T-helper 2 cell treated with Interferon-gamma antibody and Interleukin-4, amounts not matched to agents 5 μg/mL and 100 μg/mL, for 36 hours (primary cell): ENCODE data around the gene TESK2.
"Not testable (repeated sequence)": the region's sequence is repeated elsewhere in the genome, so short reads cannot be mapped to it uniquely, and the experiment has no call there.

Experiments
- DNase-seq: peaks from one replicate; pipeline ENCODE4 v3.0.0; 2021; ENCODE audit warnings: low spot score
- H3K27ac Mint-ChIP-seq: one replicate; pipeline ENCODE4 v1.8.0; 2021; ENCODE audit warnings: mild to moderate bottlenecking, mixed read lengths
- H3K27me3 Mint-ChIP-seq: one replicate; pipeline ENCODE4 v1.8.0; 2021; ENCODE audit warnings: low read depth, mixed read lengths
- H3K36me3 Mint-ChIP-seq: one replicate; pipeline ENCODE4 v1.8.0; 2021; ENCODE audit warnings: low read depth, mixed read lengths
- H3K4me1 Mint-ChIP-seq: one replicate; pipeline ENCODE4 v1.8.0; 2021; ENCODE audit warnings: low read depth, mixed read lengths
- H3K4me3 Mint-ChIP-seq: one replicate; pipeline ENCODE4 v1.8.0; 2022; ENCODE audit warnings: mild to moderate bottlenecking, moderate library complexity, mixed read lengths
- H3K9me3 Mint-ChIP-seq: one replicate; pipeline ENCODE4 v1.8.0; 2021; ENCODE audit warnings: mixed read lengths

Gene TESK2

DNA sequence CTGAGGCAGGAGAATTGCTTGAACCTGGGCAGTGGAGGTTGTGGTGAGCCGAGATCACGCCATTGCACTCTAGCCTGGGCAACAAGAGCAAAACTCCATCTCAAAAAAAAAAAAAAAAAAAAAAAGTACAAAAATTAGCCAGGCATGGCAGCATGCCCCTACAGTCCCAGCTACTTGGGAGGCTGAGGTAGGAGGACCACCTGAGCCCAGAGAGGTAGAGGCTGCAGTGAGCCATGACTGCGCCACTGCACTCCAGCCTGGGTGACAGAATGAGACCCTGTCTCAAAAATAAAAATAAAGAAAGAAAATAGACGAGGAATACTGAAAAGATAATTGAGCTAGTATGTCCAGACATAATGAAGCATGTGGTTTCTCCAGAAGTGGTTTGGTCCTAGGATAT is 27.4 kb upstream of the TESK2 start:
- H3K9me3 Mint-ChIP-seq, H3K27me3 Mint-ChIP-seq, H3K27ac Mint-ChIP-seq, DNase-seq: not testable (repeated sequence)
- Mint-ChIP-seq H3K4me3 (peak overlapping the region; percentile 98), H3K4me1 (peaks cover 31% of the 10 kb centered on the region), H3K36me3 (peaks cover 51% of the 10 kb centered on the region)

DNA sequence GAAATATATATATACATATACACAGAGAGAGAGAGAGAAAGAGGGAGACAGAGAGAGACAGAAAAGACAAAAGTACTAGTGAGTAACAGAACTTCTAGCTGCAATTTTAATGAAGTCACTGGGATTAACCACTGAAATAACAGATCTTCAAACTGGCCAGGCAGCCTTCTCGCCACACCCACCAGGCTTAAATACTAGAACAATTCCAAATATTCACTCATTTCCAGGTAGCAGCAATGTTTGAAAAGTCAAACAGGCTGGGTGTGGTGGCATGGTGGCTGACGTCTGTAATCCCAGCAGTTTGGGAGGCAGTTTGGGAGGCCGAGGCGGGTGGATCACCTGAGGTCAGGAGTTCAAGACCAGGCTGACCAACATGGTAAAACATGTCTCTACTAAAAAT is 25.5 kb upstream of the TESK2 start:
- H3K4me1 Mint-ChIP-seq = peaks cover 24% of the 10 kb centered on the region
- no peaks in the 10 kb centered on the region for H3K27me3 Mint-ChIP-seq
- no peaks in the 10 kb centered on the region for H3K9me3 Mint-ChIP-seq
- peaks cover 57% of the 10 kb centered on the region for H3K36me3 Mint-ChIP-seq
- H3K27ac Mint-ChIP-seq = no peak overlapping the region
- H3K4me3 Mint-ChIP-seq = no peak overlapping the region
- no peak for DNase-seq

DNA sequence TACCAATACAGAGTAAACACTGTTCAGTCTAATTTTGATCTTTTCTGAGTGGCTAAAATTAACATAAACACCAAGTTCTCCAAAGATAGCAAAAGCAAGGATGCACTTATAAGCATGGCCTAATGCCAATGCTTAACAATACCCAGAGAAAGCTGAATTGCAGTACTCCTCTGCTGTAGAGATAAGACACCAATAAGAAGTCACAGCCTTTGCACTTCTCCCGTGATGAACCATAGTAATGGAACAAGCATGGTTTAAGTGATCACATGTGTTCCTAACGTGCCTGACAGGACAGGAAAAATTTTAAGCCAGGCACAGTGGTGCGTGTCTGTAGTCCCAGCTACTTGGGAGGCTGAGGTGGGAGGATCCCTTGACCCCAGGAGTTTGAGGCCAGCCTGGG is 25.1 kb upstream of the TESK2 start:
- H3K27ac Mint-ChIP-seq = no peak overlapping the region

DNA sequence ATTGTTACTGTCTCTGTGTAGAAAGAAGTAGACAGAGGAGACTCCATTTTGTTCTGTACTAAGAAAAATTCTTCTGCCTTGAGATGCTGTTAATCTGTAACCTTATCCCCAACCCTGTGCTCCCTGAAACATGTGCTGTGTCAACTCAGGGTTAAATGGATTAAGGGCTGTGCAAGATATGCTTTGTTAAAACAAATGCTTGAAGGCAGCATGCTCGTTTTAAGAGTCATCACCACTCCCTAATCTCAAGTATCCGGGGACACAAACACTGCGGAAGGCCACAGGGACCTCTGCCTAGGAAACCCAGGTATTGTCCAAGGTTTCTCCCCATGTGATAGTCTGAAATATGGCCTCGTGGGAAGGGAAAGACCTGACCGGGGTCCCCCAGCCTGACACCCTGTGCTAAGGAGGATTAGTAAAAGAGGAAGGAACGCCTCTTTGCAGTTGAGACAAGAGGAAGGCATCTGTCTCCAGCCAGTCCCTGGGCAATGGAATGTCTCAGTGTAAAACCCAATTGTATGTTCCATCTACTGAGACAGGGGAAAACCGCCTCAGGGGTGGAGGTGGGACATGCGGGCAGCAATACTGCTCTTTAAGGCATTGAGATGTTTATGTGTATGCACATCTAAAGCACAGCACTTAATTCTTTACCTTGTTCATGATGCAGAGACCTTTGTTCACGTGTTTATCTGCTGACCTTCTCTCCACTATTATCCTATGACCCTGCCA is 22.7 kb upstream of the TESK2 start:
- H3K27me3 Mint-ChIP-seq, H3K4me3 Mint-ChIP-seq, DNase-seq, H3K9me3 Mint-ChIP-seq, H3K27ac Mint-ChIP-seq: not testable (repeated sequence)
- H3K4me1 Mint-ChIP-seq = peaks cover 15% of the 10 kb centered on the region
- peaks cover 68% of the 10 kb centered on the region for H3K36me3 Mint-ChIP-seq

More for the DNA sequence above, 25.1 kb upstream of the TESK2 start:
- DNase-seq = no peak
- Mint-ChIP-seq H3K9me3 (no peaks in the 10 kb centered on the region), H3K36me3 (peaks cover 59% of the 10 kb centered on the region), H3K4me3 (no peak overlapping the region), H3K4me1 (peaks cover 24% of the 10 kb centered on the region), H3K27me3 (no peaks in the 10 kb centered on the region)

DNA sequence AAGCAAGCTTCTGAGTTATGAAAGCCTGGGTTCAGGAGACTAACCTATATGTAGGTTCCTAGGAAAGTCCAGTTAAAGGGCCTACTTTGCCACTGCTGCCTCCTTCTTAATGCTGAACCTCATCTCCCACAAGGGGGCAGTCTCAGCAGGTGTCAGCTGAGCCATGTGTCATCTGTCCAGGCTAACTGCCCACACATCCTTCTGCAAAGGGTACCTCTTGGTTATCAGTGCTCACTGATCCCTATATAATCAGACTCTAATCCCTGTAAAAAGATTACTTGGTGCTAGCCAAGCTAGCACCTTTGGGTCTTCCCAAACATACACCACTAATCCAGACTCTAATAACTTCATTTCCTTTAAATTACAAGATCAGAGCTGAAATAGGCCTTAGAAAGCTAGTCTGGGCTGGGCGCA is 21.7 kb upstream of the TESK2 start:
- H3K36me3 Mint-ChIP-seq = peaks cover 68% of the 10 kb centered on the region
- no peaks in the 10 kb centered on the region for H3K9me3 Mint-ChIP-seq

DNA sequence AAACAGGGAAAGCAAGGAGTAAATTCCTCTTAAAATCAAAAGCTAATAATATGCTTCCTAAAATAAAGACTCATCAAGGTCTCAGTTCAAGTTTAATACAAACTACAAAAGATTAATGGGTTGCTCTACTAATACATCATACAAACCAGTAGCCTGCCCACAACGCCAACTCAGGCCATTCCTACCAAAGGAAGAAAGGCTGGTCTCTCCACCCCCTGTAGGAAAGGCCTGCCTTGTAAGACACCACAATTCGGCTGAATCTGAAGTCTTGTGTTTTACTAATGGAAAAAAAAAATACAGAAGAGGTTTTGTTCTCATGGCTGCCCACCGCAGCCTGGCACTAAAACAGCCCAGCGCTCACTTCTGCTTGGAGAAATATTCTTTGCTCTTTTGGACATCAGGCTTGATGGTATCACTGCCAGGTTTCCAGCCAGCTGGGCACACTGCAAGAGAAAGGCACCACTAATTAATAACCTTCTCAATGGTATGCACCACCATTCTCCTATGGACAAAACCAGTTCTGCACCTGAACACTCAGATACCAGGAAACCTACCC is 20.1 kb upstream of the TESK2 start:
- Mint-ChIP-seq H3K36me3 (peaks cover 56% of the 10 kb centered on the region), H3K27ac (no peak overlapping the region), H3K4me3 (no peak overlapping the region), H3K9me3 (no peaks in the 10 kb centered on the region), H3K27me3 (no peaks in the 10 kb centered on the region), H3K4me1 (peaks cover 8% of the 10 kb centered on the region)
- no peak for DNase-seq

More for the DNA sequence above, 21.7 kb upstream of the TESK2 start:
- H3K4me1 Mint-ChIP-seq = peaks cover 12% of the 10 kb centered on the region
- H3K27me3 Mint-ChIP-seq = no peaks in the 10 kb centered on the region
- no peak overlapping the region for H3K4me3 Mint-ChIP-seq
- H3K27ac Mint-ChIP-seq = no peak overlapping the region
- DNase-seq = peak; percentile 60

DNA sequence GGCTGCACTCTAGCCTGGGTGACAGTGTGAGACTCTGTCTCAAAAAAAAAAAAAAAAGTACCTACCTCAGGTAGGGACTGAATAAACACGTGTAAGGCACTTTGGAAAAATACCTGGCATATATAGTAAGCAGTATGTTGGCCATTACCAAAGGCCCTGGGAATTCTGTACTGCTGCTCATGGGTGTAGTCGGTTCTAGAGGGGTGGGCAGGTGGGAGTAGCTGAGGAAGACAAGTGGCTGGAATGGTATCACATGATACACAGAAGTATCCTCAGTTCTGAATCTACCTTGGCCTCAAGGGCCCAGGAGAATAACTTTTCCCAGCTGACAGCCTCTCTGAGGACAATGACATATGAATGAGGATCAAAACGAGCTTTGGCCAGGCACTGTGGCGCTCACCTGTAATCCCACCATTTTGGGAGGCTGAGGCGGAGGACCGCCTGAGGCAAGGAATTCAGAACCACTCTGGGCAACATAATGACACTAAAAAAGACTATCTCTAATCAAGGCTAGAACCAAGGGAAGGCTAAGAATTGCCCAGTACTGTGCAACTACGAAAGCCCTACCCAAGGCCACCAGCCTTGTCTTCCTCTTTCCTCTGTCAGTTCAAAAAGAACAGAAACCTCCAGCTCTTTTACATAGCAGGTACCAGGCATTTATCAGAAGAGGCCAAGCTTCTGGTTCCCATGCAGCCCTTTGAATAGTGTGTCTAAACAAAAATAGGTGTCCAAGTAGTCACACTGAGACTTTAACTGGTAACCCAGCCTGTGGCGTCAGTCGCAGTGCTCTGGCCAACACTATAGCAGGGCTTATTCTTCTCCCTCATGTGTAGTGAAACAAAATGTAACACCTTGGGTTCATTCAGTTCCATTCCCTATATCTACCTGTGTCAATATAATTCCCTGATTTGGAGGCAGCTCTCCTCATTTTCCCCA is 19.3 kb upstream of the TESK2 start:
- Mint-ChIP-seq H3K4me3 (no peak overlapping the region), H3K27ac (no peak overlapping the region), H3K27me3 (no peaks in the 10 kb centered on the region), H3K4me1 (peaks cover 6% of the 10 kb centered on the region), H3K9me3 (no peaks in the 10 kb centered on the region), H3K36me3 (peaks cover 51% of the 10 kb centered on the region)
- DNase-seq = no peak

DNA sequence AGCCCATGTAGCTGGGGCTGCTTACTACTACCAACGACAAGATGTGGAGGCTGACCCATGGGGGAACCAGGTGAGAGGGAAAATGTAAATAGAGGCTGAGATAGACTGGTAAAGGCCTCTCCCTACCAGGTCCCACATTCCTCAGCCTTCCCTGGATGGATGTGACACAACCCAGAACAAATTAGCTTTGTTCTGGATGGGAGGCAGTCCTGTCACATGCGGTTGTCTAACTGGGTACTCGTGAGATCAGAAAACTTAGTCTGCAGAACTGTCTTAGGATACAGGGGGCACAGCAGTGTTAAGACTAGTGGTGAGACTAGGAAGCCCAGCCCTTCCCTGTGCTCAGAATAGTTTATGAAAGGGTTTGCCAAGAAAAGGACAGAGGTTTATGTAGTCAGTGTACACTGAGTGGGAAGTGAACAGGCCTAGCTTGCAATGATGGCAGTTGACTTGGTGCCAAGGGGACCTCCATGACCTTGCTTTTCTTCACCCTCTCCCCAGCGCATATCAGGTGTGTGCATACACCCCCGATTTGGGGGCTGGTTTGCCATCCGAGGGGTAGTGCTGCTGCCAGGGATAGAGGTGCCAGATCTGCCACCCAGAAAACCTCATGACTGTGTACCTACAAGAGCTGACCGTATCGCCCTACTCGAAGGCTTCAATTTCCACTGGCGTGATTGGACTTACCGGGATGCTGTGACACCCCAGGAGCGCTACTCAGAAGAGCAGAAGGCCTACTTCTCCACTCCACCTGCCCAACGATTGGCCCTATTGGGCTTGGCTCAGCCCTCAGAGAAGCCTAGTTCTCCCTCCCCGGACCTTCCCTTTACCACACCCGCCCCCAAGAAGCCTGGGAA is 17.6 kb upstream of the TESK2 start:
- H3K27ac Mint-ChIP-seq = peak overlapping the region; percentile 20
- peaks cover 35% of the 10 kb centered on the region for H3K36me3 Mint-ChIP-seq
- H3K4me3 Mint-ChIP-seq = no peak overlapping the region
- H3K27me3 Mint-ChIP-seq = no peaks in the 10 kb centered on the region
- H3K4me1 Mint-ChIP-seq = peaks cover 6% of the 10 kb centered on the region
- no peak for DNase-seq
- no peaks in the 10 kb centered on the region for H3K9me3 Mint-ChIP-seq

DNA sequence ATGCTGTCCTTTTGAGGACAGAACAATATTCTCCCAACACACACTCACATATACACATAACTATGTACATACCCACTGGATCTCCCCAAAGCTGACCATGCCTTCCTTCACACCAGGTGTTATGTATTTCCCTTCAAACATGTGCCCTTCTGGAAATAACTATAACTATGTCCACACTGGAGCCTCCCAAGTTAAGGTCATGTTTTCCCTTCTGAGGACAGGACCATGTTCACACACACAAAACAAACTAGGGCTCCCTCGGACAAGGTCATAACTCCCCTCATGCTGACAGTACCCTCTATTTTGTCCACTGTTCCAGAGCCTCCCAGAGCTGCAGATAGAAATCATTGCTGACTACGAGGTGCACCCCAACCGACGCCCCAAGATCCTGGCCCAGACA is 16.9 kb upstream of the TESK2 start:
- Mint-ChIP-seq H3K4me3 (no peak overlapping the region), H3K9me3 (no peaks in the 10 kb centered on the region), H3K36me3 (peaks cover 33% of the 10 kb centered on the region), H3K4me1 (peaks cover 4% of the 10 kb centered on the region), H3K27me3 (no peaks in the 10 kb centered on the region), H3K27ac (peak overlapping the region; percentile 2)
- no peak for DNase-seq

DNA sequence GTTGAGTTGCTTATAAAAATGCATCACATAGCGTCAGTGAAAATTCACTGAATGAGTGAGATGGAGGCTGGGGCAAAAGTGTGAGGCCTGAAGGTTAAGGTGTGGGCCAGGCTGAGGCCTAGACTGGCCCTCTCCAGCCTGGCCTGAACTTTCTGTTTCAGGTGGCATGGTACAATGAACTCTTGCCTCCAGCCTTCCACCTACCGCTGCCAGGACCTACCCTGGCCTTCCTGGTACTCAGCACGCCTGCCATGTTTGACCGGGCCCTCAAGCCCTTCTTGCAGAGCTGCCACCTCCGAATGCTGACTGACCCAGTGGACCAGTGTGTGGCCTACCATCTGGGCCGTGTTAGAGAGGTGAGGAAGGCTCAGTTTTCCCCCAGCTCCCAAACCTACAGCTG is 16.2 kb upstream of the TESK2 start:
- DNase-seq = no peak
- peaks cover 2% of the 10 kb centered on the region for H3K4me1 Mint-ChIP-seq
- H3K9me3 Mint-ChIP-seq = no peaks in the 10 kb centered on the region
- no peak overlapping the region for H3K4me3 Mint-ChIP-seq
- H3K36me3 Mint-ChIP-seq = peaks cover 29% of the 10 kb centered on the region
- no peaks in the 10 kb centered on the region for H3K27me3 Mint-ChIP-seq
- H3K27ac Mint-ChIP-seq = no peak overlapping the region

DNA sequence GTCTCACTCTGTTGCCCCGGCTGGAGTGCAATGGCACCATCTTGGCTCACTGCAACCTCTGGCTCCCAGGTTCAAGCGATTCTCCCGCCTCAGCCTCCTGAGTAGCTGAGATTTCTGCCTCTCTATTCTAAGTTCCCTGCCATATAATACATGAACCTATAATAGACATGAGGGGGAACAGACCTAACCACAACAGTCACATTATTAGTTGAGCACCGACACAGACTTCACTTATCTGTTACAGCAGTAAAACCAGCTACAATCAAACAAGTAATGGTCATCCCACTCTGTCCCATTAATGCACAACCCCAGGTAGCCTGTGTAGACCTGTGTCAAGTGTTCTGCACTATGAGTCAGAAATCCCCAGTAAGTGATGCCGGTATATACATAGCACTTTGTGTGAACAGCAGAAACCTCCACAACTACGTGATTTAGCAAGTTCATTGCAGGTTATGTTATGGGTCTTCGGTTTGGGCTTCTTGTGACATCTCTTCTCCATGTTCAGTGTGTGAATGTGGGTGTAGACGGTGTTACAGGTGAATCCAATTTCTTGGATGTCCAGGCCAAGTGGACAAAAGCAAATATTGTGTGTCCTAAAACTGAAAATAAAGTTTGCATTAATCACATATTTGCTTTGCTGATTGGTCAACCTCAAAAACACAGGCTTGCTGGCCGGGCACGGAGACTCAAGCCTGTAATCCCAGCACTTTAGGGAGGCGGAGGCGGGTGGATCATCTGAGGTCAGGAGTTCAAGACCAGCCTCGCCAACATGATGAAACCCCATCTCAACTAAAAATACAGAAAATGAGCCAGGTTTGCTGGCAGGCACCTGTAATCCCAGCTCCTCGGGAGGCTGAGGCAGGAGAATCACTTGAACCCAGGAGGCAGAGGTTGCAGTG is 12.7 kb upstream of the TESK2 start:
- Mint-ChIP-seq H3K36me3 (peaks cover 10% of the 10 kb centered on the region), H3K4me3 (no peak overlapping the region), H3K27ac (no peak overlapping the region), H3K9me3 (no peaks in the 10 kb centered on the region), H3K27me3 (no peaks in the 10 kb centered on the region), H3K4me1 (peaks cover 16% of the 10 kb centered on the region)
- no peak for DNase-seq

DNA sequence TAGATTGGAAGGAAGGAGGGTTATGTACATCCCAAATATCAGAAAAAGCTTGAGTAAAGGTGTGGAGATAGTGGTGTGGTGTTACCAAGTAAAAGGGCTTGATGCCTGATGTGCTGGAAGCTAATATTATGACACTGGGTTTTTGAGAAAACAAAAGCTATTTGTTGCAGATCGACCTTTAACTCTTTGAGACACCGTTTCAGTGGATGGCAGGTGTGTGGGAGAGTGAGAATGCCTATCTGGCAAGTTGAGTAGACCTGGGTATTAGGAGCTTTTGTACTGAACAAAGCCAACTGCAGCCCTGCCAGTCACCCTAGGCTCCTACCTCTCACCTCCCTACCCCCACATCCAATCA is 10.5 kb upstream of the TESK2 start:
- H3K9me3 Mint-ChIP-seq = no peaks in the 10 kb centered on the region
- peak overlapping the region; percentile 2 for H3K27ac Mint-ChIP-seq
- peaks cover 6% of the 10 kb centered on the region for H3K36me3 Mint-ChIP-seq
- no peaks in the 10 kb centered on the region for H3K27me3 Mint-ChIP-seq
- DNase-seq = no peak
- H3K4me3 Mint-ChIP-seq = peak overlapping the region; percentile 99
- peaks cover 18% of the 10 kb centered on the region for H3K4me1 Mint-ChIP-seq

DNA sequence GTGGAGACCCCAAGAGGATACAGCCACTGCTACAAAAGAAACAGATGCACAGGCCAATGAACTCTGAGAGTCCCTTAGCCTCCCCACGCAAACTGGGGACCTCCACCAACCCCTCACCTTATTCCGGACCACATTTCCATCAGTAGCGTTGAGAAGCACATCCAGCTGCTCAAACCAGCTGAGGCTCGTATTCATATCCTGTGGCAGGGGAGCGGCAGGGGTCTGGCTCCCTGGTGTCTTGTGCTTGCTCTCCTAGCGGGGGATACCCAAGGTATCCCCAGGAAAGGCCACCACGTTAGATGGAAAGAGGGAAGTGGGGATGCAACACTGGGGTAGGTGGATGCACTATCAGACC is 8.4 kb upstream of the TESK2 start:
- Mint-ChIP-seq H3K4me1 (peaks cover 18% of the 10 kb centered on the region), H3K9me3 (no peaks in the 10 kb centered on the region), H3K36me3 (peaks cover 6% of the 10 kb centered on the region), H3K27me3 (no peaks in the 10 kb centered on the region), H3K27ac (peak overlapping the region; percentile 93), H3K4me3 (peak overlapping the region; percentile 99)
- no peak for DNase-seq
